ENCODE measurements around the gene GPR157. TPM values are rescaled to one million over a fixed set of nuclear protein-coding genes. Genes with fewer than 3 reads are reported as not detected.

GPR157 gene
- polyA plus RNA-seq, 2 of the 4 experiments (the other 2 are of a cell fraction), result 3.6 to 4.7 TPM

GRCh38 chr1:9066945-9067807 lies 61.7 kb downstream of the GPR157 start (continued):
- TF ChIP-seq FOSL2 (IDR thresholded peaks at IDR 0.05), result no peak
- TF ChIP-seq FOSL2 (CRISPR knock-in tag; IDR thresholded peaks at IDR 0.05), result no peak
- no peak for TF ChIP-seq PHF8 (IDR thresholded peaks at IDR 0.05; ENCODE audit: borderline replicate concordance, low read depth)

DNA sequence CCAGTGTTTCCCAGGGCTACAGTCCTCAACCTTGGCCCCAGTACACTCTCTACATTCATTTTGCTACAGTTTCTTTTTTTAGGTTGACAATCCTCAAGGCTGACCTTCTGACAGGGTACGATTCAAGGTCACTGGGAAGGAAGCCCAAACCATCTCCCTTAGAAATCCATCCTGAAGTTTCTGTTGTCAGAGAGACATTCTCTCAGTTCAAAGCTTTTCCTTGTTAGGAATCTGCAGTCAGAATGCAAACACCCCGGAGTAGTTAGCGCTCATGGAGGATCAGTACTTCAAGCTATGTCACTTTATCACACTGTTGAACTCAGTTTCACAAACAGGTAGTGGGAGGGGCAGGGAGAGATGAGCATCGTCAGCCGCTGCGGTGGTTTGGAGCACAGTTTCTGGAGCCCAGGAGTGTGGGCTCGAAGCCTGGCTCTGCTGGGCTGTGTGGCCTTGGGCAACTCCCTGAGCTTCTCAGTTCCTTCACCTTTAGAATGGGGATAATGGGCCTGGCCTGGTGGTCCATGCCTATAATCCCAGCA lies 63.6 kb downstream of the GPR157 start:
- no peak for DNase-seq (ENCODE audit: low read depth in 1 of 2, low spot score in 1 of 2)
- Histone ChIP-seq H3K27ac (no peak overlapping the region), H3K4me1 (0 out of 3 replicates have a peak, but pooled peaks cover 8% of the 10 kb centered on the region), H3K9me3 (no peaks in the 10 kb centered on the region), H3K4me3 (no peak overlapping the region), H3K4me2 (no peak overlapping the region)
- FAIRE-seq, result no peak
- 83% methylated on average over 7 of the region's 7 CpGs for WGBS (ENCODE audit: missing lambda C conversion rate)
- ChIA-PET POLR2A (no interaction called here), CTCF (interaction anchor here (0.5 kb wide), 1 partner anchor 37 kb away, joined by 5 read pairs; no protein-coding TSS in a partner anchor)
- TF ChIP-seq TP53 (CRISPR knock-in tag; IDR thresholded peaks at IDR 0.05), result no peak
- TF ChIP-seq PHF8 (IDR thresholded peaks at IDR 0.05; ENCODE audit: borderline replicate concordance, low read depth), result no peak
- TF ChIP-seq EHF (CRISPR knock-in tag; IDR thresholded peaks at IDR 0.05), result no peak
- no peak for ATAC-seq

GRCh38 chr1:9062846-9063245 lies 66.1 kb downstream of the GPR157 start:
- Histone ChIP-seq H3K4me3 (no peak overlapping the region), H3K27ac (no peak overlapping the region), H3K4me1 (0 out of 3 replicates have a peak, but pooled peaks cover 8% of the 10 kb centered on the region), H3K4me2 (no peak overlapping the region), H3K9me3 (no peaks in the 10 kb centered on the region)
- FAIRE-seq (no peak), ATAC-seq (no peak), DNase-seq (ENCODE audit: low read depth in 1 of 2, low spot score in 1 of 2) (no peak)
- 76% methylated on average over 5 of the region's 5 CpGs for WGBS (ENCODE audit: missing lambda C conversion rate)
- TF ChIP-seq HEYL (CRISPR knock-in tag; IDR thresholded peaks at IDR 0.05) (no peak), ZNF302 (CRISPR knock-in tag; IDR thresholded peaks at IDR 0.05) (no peak), HOXB13 (CRISPR knock-in tag; IDR thresholded peaks at IDR 0.05; ENCODE audit: low read depth) (no peak), JUNB (IDR thresholded peaks at IDR 0.05) (no peak), EHMT2 (IDR thresholded peaks at IDR 0.05; ENCODE audit: low read depth) (no peak), RAD21 (conservative IDR thresholded peaks at IDR 0.05 in 1 of 2, IDR thresholded peaks at IDR 0.05 in 1 of 2) (no peak), ATOH8 (CRISPR knock-in tag; IDR thresholded peaks at IDR 0.05; ENCODE audit: low read depth) (no peak), EHF (CRISPR knock-in tag; IDR thresholded peaks at IDR 0.05) (no peak), POLR2AphosphoS2 (conservative IDR thresholded peaks at IDR 0.05; ENCODE audit: low read length) (no peak), FOSB (CRISPR knock-in tag; IDR thresholded peaks at IDR 0.05) (no peak), NFE2L2 (conservative IDR thresholded peaks at IDR 0.05; ENCODE audit: low read length) (no peak), ZC3H11A (IDR thresholded peaks at IDR 0.05) (no peak)
- TF ChIP-seq, protein P1, sequence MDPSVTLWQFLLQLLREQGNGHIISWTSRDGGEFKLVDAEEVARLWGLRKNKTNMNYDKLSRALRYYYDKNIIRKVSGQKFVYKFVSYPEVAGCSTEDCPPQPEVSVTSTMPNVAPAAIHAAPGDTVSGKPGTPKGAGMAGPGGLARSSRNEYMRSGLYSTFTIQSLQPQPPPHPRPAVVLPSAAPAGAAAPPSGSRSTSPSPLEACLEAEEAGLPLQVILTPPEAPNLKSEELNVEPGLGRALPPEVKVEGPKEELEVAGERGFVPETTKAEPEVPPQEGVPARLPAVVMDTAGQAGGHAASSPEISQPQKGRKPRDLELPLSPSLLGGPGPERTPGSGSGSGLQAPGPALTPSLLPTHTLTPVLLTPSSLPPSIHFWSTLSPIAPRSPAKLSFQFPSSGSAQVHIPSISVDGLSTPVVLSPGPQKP (IDR thresholded peaks at IDR 0.05; ENCODE audit: low read depth, low read length), result no peak
- TF ChIP-seq, protein P2, sequence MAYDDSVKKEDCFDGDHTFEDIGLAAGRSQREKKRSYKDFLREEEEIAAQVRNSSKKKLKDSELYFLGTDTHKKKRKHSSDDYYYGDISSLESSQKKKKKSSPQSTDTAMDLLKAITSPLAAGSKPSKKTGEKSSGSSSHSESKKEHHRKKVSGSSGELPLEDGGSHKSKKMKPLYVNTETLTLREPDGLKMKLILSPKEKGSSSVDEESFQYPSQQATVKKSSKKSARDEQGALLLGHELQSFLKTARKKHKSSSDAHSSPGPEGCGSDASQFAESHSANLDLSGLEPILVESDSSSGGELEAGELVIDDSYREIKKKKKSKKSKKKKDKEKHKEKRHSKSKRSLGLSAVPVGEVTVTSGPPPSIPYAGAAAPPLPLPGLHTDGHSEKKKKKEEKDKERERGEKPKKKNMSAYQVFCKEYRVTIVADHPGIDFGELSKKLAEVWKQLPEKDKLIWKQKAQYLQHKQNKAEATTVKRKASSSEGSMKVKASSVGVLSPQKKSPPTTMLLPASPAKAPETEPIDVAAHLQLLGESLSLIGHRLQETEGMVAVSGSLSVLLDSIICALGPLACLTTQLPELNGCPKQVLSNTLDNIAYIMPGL (CRISPR knock-in tag; IDR thresholded peaks at IDR 0.05; ENCODE audit: borderline replicate concordance), result no peak
- CTCF ChIA-PET, result interaction anchor here (2.1 kb wide), 1 partner anchor 58 kb away, joined by 9 read pairs; no protein-coding TSS in a partner anchor
- POLR2A ChIA-PET, result no interaction called here
